ENCODE data around the gene WNT11. TPM values are rescaled to one million over a fixed set of nuclear protein-coding genes. Genes with fewer than 3 reads are reported as not detected.

WNT11 gene
- total RNA-seq, 1 donor from 2014 or later: 22.8 TPM

GRCh38 chr11:76212086-76213035 lies 6.1 kb upstream of the WNT11 start:
- Mint-ChIP-seq H3K27me3 (ENCODE audit: low read depth) (peaks cover 48% of the 10 kb centered on the region), H3K27ac (no peak overlapping the region), H3K4me1 (peaks cover 11% of the 10 kb centered on the region), H3K36me3 (no peaks in the 10 kb centered on the region), H3K9me3 (no peaks in the 10 kb centered on the region), H3K4me3 (no peak overlapping the region)
- TF ChIP-seq CTCF (IDR thresholded peaks at IDR 0.05; ENCODE audit: unreplicated experiment): no peak
- DNase-seq (ENCODE audit: low spot score in 2 of 2, unreplicated experiment in 2 of 2): no peak

- H3K36me3 Mint-ChIP-seq: no peaks in the 10 kb centered on the region
- peaks cover 56% of the 10 kb centered on the region for H3K27me3 Mint-ChIP-seq (ENCODE audit: low read depth)
- TF ChIP-seq CTCF (IDR thresholded peaks at IDR 0.05; ENCODE audit: unreplicated experiment): no peak
- H3K4me3 Mint-ChIP-seq: peak overlapping the region; percentile 69
- H3K27ac Mint-ChIP-seq: no peak overlapping the region
- DNase-seq (ENCODE audit: low spot score in 2 of 2, unreplicated experiment in 2 of 2): no peak
- no peaks in the 10 kb centered on the region for H3K9me3 Mint-ChIP-seq
- peaks cover 9% of the 10 kb centered on the region for H3K4me1 Mint-ChIP-seq
Observed at GRCh38 chr11:76210931-76211851, 4.9 kb upstream of the WNT11 start.

GRCh38 chr11:76209973-76210930 lies 4.0 kb upstream of the WNT11 start:
- Mint-ChIP-seq H3K27me3 (ENCODE audit: low read depth) (peaks cover 64% of the 10 kb centered on the region), H3K36me3 (no peaks in the 10 kb centered on the region), H3K9me3 (no peaks in the 10 kb centered on the region), H3K4me1 (peaks cover 16% of the 10 kb centered on the region), H3K27ac (no peak overlapping the region), H3K4me3 (peak overlapping the region; percentile 69)
- DNase-seq (ENCODE audit: low spot score in 2 of 2, unreplicated experiment in 2 of 2): peak; percentile 59 to 75
- TF ChIP-seq CTCF (IDR thresholded peaks at IDR 0.05; ENCODE audit: unreplicated experiment): no peak

- Mint-ChIP-seq H3K27me3 (ENCODE audit: low read depth) (peaks cover 72% of the 10 kb centered on the region), H3K27ac (no peak overlapping the region), H3K9me3 (no peaks in the 10 kb centered on the region), H3K4me3 (peak overlapping the region; percentile 65), H3K36me3 (no peaks in the 10 kb centered on the region), H3K4me1 (peaks cover 18% of the 10 kb centered on the region)
- no peak for DNase-seq (ENCODE audit: low spot score in 2 of 2, unreplicated experiment in 2 of 2)
- no peak for TF ChIP-seq CTCF (IDR thresholded peaks at IDR 0.05; ENCODE audit: unreplicated experiment)
Observed at GRCh38 chr11:76209375-76209972, 3.2 kb upstream of the WNT11 start.

Measured in mesothelial cell of epicardium (in vitro differentiated cells).